ENCODE data around the gene RPS3. TPM values are rescaled to one million over a fixed set of nuclear protein-coding genes. Genes with fewer than 3 reads are reported as not detected.

The RPS3 gene
- polyA plus RNA-seq, 1 of the 3 experiments (the other 2 are of a cell fraction) = 4,540 TPM

GRCh38 chr11:75394085-75394840 lies 5.1 kb upstream of the RPS3 start:
- Histone ChIP-seq H3K9ac (no peak overlapping the region), H3F3A (replicated peaks; ENCODE audit: insufficient read depth) (no peaks in the 10 kb centered on the region), H3K9me3 (no peaks in the 10 kb centered on the region), H3K4me3 (ENCODE audit: low read depth in 2 of 2, low read length in 1 of 2) (no peak overlapping the region), H3K27me3 (ENCODE audit: insufficient read depth) (no peaks in the 10 kb centered on the region), H2AFZ (ENCODE audit: low read depth) (no peak overlapping the region), H3K27ac (ENCODE audit: low read depth in 2 of 2, low read length in 1 of 2) (no peak overlapping the region), H3K4me1 (ENCODE audit: control insufficient read depth in 1 of 2, insufficient read depth in 2 of 2, low read depth in 1 of 2, low read length in 1 of 2) (no peaks in the 10 kb centered on the region), H3K79me2 (ENCODE audit: insufficient read depth) (no peaks in the 10 kb centered on the region), H3K4me2 (no peak overlapping the region), H3K9me2 (no peaks in the 10 kb centered on the region), H4K20me1 (ENCODE audit: insufficient read depth) (no peaks in the 10 kb centered on the region), H3K36me3 (replicated peaks in 1 of 2; ENCODE audit: control insufficient read depth in 1 of 2, insufficient read depth in 2 of 2, low read length in 1 of 2) (no peaks in the 10 kb centered on the region)
- WGBS (ENCODE audit: low lambda C conversion rate) = 60% methylated on average over 8 of the region's 8 CpGs
- POLR2A ChIA-PET = no interaction called here
- CTCF ChIA-PET = interaction anchor here (1.0 to 1.6 kb wide), 3 partner anchors 9 to 137 kb away, joined by 3 read pairs; no protein-coding TSS in a partner anchor
- TF ChIP-seq USF1 (IDR thresholded peaks at IDR 0.05; ENCODE audit: borderline replicate concordance, low read depth) = no peak
- TF ChIP-seq CHD2 (IDR thresholded peaks at IDR 0.05; ENCODE audit: low read length, partially characterized antibody) = no peak
- no peak for TF ChIP-seq IRF3 (IDR thresholded peaks at IDR 0.05; ENCODE audit: low read depth, low read length)
- no peak for TF ChIP-seq FOSL2 (IDR thresholded peaks at IDR 0.05; ENCODE audit: borderline replicate concordance, low read depth)
- TF ChIP-seq MAX (IDR thresholded peaks at IDR 0.05; ENCODE audit: low read depth) = no peak
- TF ChIP-seq FOXM1 (IDR thresholded peaks at IDR 0.05; ENCODE audit: low read depth) = no peak
- TF ChIP-seq POLR2AphosphoS5 (IDR thresholded peaks at IDR 0.05; ENCODE audit: low read depth, low read length) = no peak
- TF ChIP-seq RCOR1 (IDR thresholded peaks at IDR 0.05; ENCODE audit: low read length) = no peak
- TF ChIP-seq CTCF (IDR thresholded peaks at IDR 0.05) = no peak
- no peak for TF ChIP-seq TCF12 (IDR thresholded peaks at IDR 0.05)
- no peak for TF ChIP-seq JUND (IDR thresholded peaks at IDR 0.05)
- TF ChIP-seq SMC3 (IDR thresholded peaks at IDR 0.05; ENCODE audit: low read depth, low read length) = no peak
- TF ChIP-seq EP300 (IDR thresholded peaks at IDR 0.05; ENCODE audit: borderline replicate concordance in 1 of 2, low read depth in 1 of 2, low read length in 1 of 2) = no peak
- no peak for DNase-seq
